GM19467 (cell line): ENCODE results near the gene EHD1.

ENCODE experiments used
- ATAC-seq: cut with Tn5 transposase; IDR thresholded peaks from one replicate; pipeline ENCODE4 v1.9.1; 2021; ENCODE audit warnings: mild to moderate bottlenecking, moderate library complexity; ENCODE audit not compliant: unreplicated experiment

Gene EHD1

DNA sequence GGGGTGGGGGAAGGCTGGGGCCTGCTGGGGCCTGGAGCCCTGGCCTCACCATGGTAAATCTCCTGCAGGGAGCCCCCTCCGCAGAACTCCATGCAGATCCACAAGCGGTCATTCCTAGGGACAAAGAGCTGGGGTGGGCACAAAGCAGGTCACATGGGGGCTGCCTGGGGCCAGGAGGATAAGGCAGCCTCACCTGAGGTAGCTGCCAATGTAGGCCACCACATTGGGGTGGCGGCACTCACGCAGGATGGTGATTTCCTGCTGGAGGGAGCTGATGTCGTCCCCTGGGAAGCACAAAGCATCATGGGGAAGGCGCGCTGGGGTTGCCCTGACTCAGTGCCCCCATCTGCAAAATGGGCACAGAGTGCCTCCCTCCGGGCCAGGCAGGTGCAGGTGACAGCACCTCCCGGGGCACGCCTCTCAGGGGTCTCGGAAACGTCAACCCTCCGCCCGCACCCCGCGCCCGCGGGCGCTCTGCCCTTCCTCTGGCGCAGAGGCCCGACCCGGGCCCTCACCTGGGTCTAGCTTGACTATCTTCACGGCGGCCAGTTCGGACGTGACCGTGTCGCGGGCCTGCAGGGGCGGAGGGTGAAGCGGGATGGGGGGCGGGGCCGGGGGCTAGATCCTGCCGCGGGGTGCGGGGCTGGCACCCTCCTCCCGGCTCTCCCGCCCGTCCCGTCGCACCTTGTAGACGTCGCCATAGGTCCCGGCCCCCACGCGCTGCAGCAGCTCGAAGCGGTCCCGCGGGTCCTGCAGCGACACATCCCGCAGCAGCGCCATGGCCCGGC is 75.9 kb downstream of the EHD1 start:
- peak; percentile 8 for ATAC-seq
